Measurements from ENCODE around the gene NUDT2.

NUDT2 gene

DNA sequence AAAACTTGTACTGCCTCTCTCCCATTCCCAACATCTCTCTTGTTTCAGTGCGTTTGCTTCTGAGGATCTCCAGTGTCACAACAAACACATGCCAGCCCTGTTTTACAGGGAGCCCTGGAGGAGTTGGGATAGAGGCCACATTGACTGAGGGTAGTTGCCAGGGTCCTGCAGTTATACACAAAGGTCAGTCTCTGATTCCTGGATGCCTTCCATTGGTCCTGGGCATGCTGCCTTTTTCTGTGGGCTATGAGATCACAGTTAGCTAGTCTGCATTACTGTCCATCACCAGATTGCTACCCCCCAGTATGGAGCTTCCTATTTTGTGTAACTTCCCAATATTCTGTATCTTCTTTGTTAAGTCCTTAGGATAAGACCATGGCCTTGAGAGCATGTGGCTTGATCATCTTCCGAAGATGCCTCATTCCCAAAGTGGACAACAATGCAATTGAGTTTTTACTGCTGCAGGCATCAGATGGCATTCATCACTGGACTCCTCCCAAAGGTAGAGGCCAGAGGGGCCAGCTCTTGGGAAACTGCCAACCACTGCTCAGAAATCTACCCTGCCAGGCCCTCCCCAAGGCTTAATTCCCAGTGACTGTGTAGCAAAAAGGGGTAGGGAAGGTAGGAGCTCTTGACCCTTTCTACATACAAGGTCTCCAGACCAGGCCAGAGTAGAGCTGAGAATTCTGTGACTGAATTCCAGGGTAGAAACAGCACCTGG, 9.5 kb downstream of the NUDT2 start:
- Histone ChIP-seq H3K27me3 (ENCODE audit: control insufficient read depth in 1 of 2, insufficient read depth in 1 of 2, low read length in 2 of 2) (no peaks in the 10 kb centered on the region), H2BK15ac (ENCODE audit: low read depth, poor library complexity, severe bottlenecking) (no peak overlapping the region)
- 100% methylated on average over 2 of the region's 2 CpGs for WGBS

DNA sequence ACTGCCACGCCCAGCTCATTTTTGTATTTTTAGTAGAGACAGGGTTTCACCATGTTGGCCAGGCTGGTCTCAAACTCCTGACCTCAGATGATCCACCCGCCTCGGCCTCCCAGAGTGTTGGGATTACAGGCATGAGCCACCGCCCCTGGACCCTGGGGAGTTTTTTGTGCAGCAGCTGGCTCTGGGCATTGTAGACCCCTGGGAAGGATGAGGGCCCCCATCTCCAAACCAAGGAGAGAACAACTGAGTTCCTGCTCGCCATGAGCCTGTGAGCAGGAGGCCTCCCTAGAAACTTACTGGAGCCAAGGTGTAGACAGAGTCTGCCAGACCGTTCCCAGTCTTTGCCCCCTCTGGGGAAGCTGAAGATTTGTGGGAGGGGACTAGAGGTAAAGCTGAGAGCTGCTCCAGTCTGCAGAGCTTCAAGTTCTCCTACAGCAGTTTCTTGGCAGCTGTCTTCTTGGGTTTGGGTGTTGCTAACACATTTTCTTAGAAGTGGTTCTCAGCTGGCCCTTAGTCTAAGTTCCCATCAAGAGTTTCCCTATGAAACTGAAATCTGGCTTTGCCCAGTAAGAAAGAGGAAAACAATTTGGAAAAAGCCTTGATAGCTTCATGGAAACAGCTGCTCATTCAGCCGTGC, 12.4 kb downstream of the NUDT2 start:
- no peak overlapping the region for H3K4ac ChIP-seq (ENCODE audit: low read depth in 1 of 2, low read length in 2 of 2)
- H2BK15ac ChIP-seq (ENCODE audit: low read depth, poor library complexity, severe bottlenecking): no peak overlapping the region
- H3K4me1 ChIP-seq (ENCODE audit: control insufficient read depth, insufficient read depth, low read depth, low read length): peaks cover under 1% of the 10 kb centered on the region
- WGBS: 95% methylated on average over 7 of the region's 7 CpGs
- H3K79me1 ChIP-seq (replicated peaks; ENCODE audit: low read length, poor library complexity, severe bottlenecking): peaks cover 17% of the 10 kb centered on the region
- H3K27ac ChIP-seq (ENCODE audit: low read length, poor library complexity, severe bottlenecking): no peak overlapping the region
- no peak overlapping the region for H3K14ac ChIP-seq (ENCODE audit: low read length in 2 of 2)
- H2BK5ac ChIP-seq (ENCODE audit: low read depth, low read length, poor library complexity, severe bottlenecking): no peak overlapping the region
- no peak overlapping the region for H2BK12ac ChIP-seq (ENCODE audit: low read length in 2 of 2)
- H3K27me3 ChIP-seq (ENCODE audit: control insufficient read depth in 1 of 2, insufficient read depth in 1 of 2, low read length in 2 of 2): no peaks in the 10 kb centered on the region
- H4K91ac ChIP-seq (ENCODE audit: low read length): no peak overlapping the region
- H3K9ac ChIP-seq (ENCODE audit: low read length): no peak overlapping the region
- H3K4me2 ChIP-seq (ENCODE audit: low read length, poor library complexity, severe bottlenecking): no peak overlapping the region
- H3K9me3 ChIP-seq (ENCODE audit: control insufficient read depth, low read length): no peaks in the 10 kb centered on the region
- DNase-seq: no peak
- H3K18ac ChIP-seq (ENCODE audit: low read depth in 1 of 2, low read length in 2 of 2): no peak overlapping the region
- no peak overlapping the region for H3K4me3 ChIP-seq (ENCODE audit: insufficient read depth in 1 of 2, low read depth in 1 of 2, low read length in 2 of 2)
- no peak overlapping the region for H2AK5ac ChIP-seq (ENCODE audit: low read length, severe bottlenecking)
- H2AFZ ChIP-seq (ENCODE audit: low read depth, low read length): no peak overlapping the region
- H4K8ac ChIP-seq (ENCODE audit: low read length): no peak overlapping the region
- H2BK120ac ChIP-seq (ENCODE audit: low read depth, low read length): no peak overlapping the region
- peaks cover 35 to 50% of the 10 kb centered on the region in 2 experiments for H3K36me3 ChIP-seq (ENCODE audit: control insufficient read depth in 1 of 2, insufficient read depth in 2 of 2, low read depth in 1 of 2, low read length in 2 of 2)
- H3K23ac ChIP-seq (ENCODE audit: low read length in 2 of 2): no peak overlapping the region

More for the DNA sequence above, 9.5 kb downstream of the NUDT2 start:
- peaks cover 32% of the 10 kb centered on the region for H3K79me1 ChIP-seq (replicated peaks; ENCODE audit: low read length, poor library complexity, severe bottlenecking)
- H4K91ac ChIP-seq (ENCODE audit: low read length): no peak overlapping the region
- no peak overlapping the region for H3K27ac ChIP-seq (ENCODE audit: low read length, poor library complexity, severe bottlenecking)
- no peak overlapping the region for H4K8ac ChIP-seq (ENCODE audit: low read length)
- no peak overlapping the region for H3K4me3 ChIP-seq (ENCODE audit: insufficient read depth in 1 of 2, low read depth in 1 of 2, low read length in 2 of 2)
- H3K9me3 ChIP-seq (ENCODE audit: control insufficient read depth, low read length): no peaks in the 10 kb centered on the region
- H2BK12ac ChIP-seq (ENCODE audit: low read length in 2 of 2): no peak overlapping the region
- no peak overlapping the region for H3K14ac ChIP-seq (ENCODE audit: low read length in 2 of 2)
- no peak overlapping the region for H2AK5ac ChIP-seq (ENCODE audit: low read length, severe bottlenecking)
- no peak overlapping the region for H3K9ac ChIP-seq (ENCODE audit: low read length)
- no peak overlapping the region for H2AFZ ChIP-seq (ENCODE audit: low read depth, low read length)
- H3K36me3 ChIP-seq (ENCODE audit: control insufficient read depth in 1 of 2, insufficient read depth in 2 of 2, low read depth in 1 of 2, low read length in 2 of 2): peaks cover 38 to 50% of the 10 kb centered on the region in 2 experiments
- no peak overlapping the region for H3K23ac ChIP-seq (ENCODE audit: low read length in 2 of 2)
- H3K4me1 ChIP-seq (ENCODE audit: control insufficient read depth, insufficient read depth, low read depth, low read length): no peaks in the 10 kb centered on the region
- H2BK5ac ChIP-seq (ENCODE audit: low read depth, low read length, poor library complexity, severe bottlenecking): no peak overlapping the region
- H3K18ac ChIP-seq (ENCODE audit: low read depth in 1 of 2, low read length in 2 of 2): no peak overlapping the region
- no peak overlapping the region for H2BK120ac ChIP-seq (ENCODE audit: low read depth, low read length)
- H3K4ac ChIP-seq (ENCODE audit: low read depth in 1 of 2, low read length in 2 of 2): no peak overlapping the region
- DNase-seq: no peak
- H3K4me2 ChIP-seq (ENCODE audit: low read length, poor library complexity, severe bottlenecking): no peak overlapping the region

DNA sequence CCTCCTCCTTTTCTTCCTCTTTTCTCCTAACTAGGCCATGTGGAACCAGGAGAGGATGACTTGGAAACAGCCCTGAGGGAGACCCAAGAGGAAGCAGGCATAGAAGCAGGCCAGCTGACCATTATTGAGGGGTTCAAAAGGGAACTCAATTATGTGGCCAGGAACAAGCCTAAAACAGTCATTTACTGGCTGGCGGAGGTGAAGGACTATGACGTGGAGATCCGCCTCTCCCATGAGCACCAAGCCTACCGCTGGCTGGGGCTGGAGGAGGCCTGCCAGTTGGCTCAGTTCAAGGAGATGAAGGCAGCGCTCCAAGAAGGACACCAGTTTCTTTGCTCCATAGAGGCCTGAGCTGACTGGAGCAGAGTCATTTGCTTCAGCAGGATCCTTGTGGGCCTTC, 13.7 kb downstream of the NUDT2 start:
- no peak overlapping the region for H2AFZ ChIP-seq (ENCODE audit: low read depth, low read length)
- no peak overlapping the region for H2BK120ac ChIP-seq (ENCODE audit: low read depth, low read length)
- 95% methylated on average over 5 of the region's 5 CpGs for WGBS
- no peak overlapping the region for H2BK5ac ChIP-seq (ENCODE audit: low read depth, low read length, poor library complexity, severe bottlenecking)
- no peak overlapping the region for H3K23ac ChIP-seq (ENCODE audit: low read length in 2 of 2)
- H3K4me3 ChIP-seq (ENCODE audit: insufficient read depth in 1 of 2, low read depth in 1 of 2, low read length in 2 of 2): no peak overlapping the region
- H3K9me3 ChIP-seq (ENCODE audit: control insufficient read depth, low read length): no peaks in the 10 kb centered on the region
- H3K27ac ChIP-seq (ENCODE audit: low read length, poor library complexity, severe bottlenecking): no peak overlapping the region
- no peak overlapping the region for H4K91ac ChIP-seq (ENCODE audit: low read length)
- no peak overlapping the region for H2AK5ac ChIP-seq (ENCODE audit: low read length, severe bottlenecking)
- no peak overlapping the region for H4K8ac ChIP-seq (ENCODE audit: low read length)
- peak overlapping the region; percentile 36 for H3K9ac ChIP-seq (ENCODE audit: low read length)
- peaks cover 35 to 46% of the 10 kb centered on the region in 2 experiments for H3K36me3 ChIP-seq (ENCODE audit: control insufficient read depth in 1 of 2, insufficient read depth in 2 of 2, low read depth in 1 of 2, low read length in 2 of 2)
- no peak overlapping the region for H2BK15ac ChIP-seq (ENCODE audit: low read depth, poor library complexity, severe bottlenecking)
- peaks cover 2% of the 10 kb centered on the region for H3K4me1 ChIP-seq (ENCODE audit: control insufficient read depth, insufficient read depth, low read depth, low read length)
- H3K14ac ChIP-seq (ENCODE audit: low read length in 2 of 2): no peak overlapping the region
- no peak overlapping the region for H3K4ac ChIP-seq (ENCODE audit: low read depth in 1 of 2, low read length in 2 of 2)
- no peak overlapping the region for H2BK12ac ChIP-seq (ENCODE audit: low read length in 2 of 2)
- H3K27me3 ChIP-seq (ENCODE audit: control insufficient read depth in 1 of 2, insufficient read depth in 1 of 2, low read length in 2 of 2): no peaks in the 10 kb centered on the region
- no peak overlapping the region for H3K4me2 ChIP-seq (ENCODE audit: low read length, poor library complexity, severe bottlenecking)
- no peak overlapping the region for H3K18ac ChIP-seq (ENCODE audit: low read depth in 1 of 2, low read length in 2 of 2)
- peaks cover 14% of the 10 kb centered on the region for H3K79me1 ChIP-seq (replicated peaks; ENCODE audit: low read length, poor library complexity, severe bottlenecking)
- DNase-seq: no peak

DNA sequence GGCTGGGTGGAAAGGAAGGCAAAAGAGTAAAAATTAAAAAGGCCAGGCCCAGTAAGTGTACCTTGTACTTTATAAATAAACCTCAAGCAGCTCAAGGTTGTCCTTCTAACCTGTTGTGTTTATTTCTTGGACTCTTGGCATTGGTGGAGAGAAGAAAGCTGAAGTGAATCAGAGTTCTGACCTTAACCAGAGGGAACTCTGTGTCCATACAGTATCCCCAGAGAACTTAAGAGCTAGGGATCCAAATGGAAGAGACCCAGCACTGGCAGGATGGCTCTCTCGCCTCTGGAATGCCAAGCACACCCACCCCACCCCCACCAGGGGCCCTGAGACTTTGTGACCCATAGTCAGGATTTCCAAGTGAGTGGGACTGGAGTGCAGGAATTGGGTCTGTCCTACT, 14.2 kb downstream of the NUDT2 start:
- Histone ChIP-seq H3K14ac (ENCODE audit: low read length in 2 of 2) (no peak overlapping the region), H3K27me3 (ENCODE audit: control insufficient read depth in 1 of 2, insufficient read depth in 1 of 2, low read length in 2 of 2) (no peaks in the 10 kb centered on the region), H3K23ac (ENCODE audit: low read length in 2 of 2) (no peak overlapping the region), H3K4ac (ENCODE audit: low read depth in 1 of 2, low read length in 2 of 2) (no peak overlapping the region), H3K36me3 (ENCODE audit: control insufficient read depth in 1 of 2, insufficient read depth in 2 of 2, low read depth in 1 of 2, low read length in 2 of 2) (peaks cover 33 to 43% of the 10 kb centered on the region in 2 experiments), H2AFZ (ENCODE audit: low read depth, low read length) (no peak overlapping the region), H3K4me2 (ENCODE audit: low read length, poor library complexity, severe bottlenecking) (no peak overlapping the region), H3K4me3 (ENCODE audit: insufficient read depth in 1 of 2, low read depth in 1 of 2, low read length in 2 of 2) (no peak overlapping the region), H4K8ac (ENCODE audit: low read length) (no peak overlapping the region), H2AK5ac (ENCODE audit: low read length, severe bottlenecking) (no peak overlapping the region), H2BK120ac (ENCODE audit: low read depth, low read length) (no peak overlapping the region), H2BK15ac (ENCODE audit: low read depth, poor library complexity, severe bottlenecking) (no peak overlapping the region), H3K9me3 (ENCODE audit: control insufficient read depth, low read length) (no peaks in the 10 kb centered on the region), H3K9ac (ENCODE audit: low read length) (peak overlapping the region; percentile 27), H3K79me1 (replicated peaks; ENCODE audit: low read length, poor library complexity, severe bottlenecking) (peaks cover 11% of the 10 kb centered on the region), H3K4me1 (ENCODE audit: control insufficient read depth, insufficient read depth, low read depth, low read length) (peaks cover 2% of the 10 kb centered on the region), H3K18ac (ENCODE audit: low read depth in 1 of 2, low read length in 2 of 2) (no peak overlapping the region), H4K91ac (ENCODE audit: low read length) (no peak overlapping the region), H2BK5ac (ENCODE audit: low read depth, low read length, poor library complexity, severe bottlenecking) (no peak overlapping the region), H2BK12ac (ENCODE audit: low read length in 2 of 2) (no peak overlapping the region), H3K27ac (ENCODE audit: low read length, poor library complexity, severe bottlenecking) (no peak overlapping the region)
- WGBS: no CpG with 5 or more reads among the region's 1 CpG
- DNase-seq: no peak
